ENCODE results near the gene SIVA1.

The SIVA1 gene

GRCh38 chr14:104771374-104771773 is 18.4 kb downstream of the SIVA1 start:
- peaks cover 27% of the 10 kb centered on the region for H3K36me3 ChIP-seq (ENCODE audit: control insufficient read depth, low read depth, low read length)
- H3K9ac ChIP-seq (ENCODE audit: low read length), result no peak overlapping the region
- H3K27ac ChIP-seq (ENCODE audit: low read length), result no peak overlapping the region
- peaks cover 4% of the 10 kb centered on the region for H3K4me1 ChIP-seq (ENCODE audit: control insufficient read depth, low read depth, low read length)
- no peaks in the 10 kb centered on the region for H3K27me3 ChIP-seq (ENCODE audit: control insufficient read depth, insufficient read depth, low read length)
- H3K9me3 ChIP-seq (ENCODE audit: control insufficient read depth, low read depth, low read length), result no peaks in the 10 kb centered on the region
- H3K4me3 ChIP-seq (ENCODE audit: low read length), result no peak overlapping the region

GRCh38 chr14:104771918-104772706 is 19.2 kb downstream of the SIVA1 start:
- no peak overlapping the region for H3K27ac ChIP-seq (ENCODE audit: low read length)
- H3K27me3 ChIP-seq (ENCODE audit: control insufficient read depth, insufficient read depth, low read length), result no peaks in the 10 kb centered on the region
- peaks cover 27% of the 10 kb centered on the region for H3K36me3 ChIP-seq (ENCODE audit: control insufficient read depth, low read depth, low read length)
- H3K9me3 ChIP-seq (ENCODE audit: control insufficient read depth, low read depth, low read length), result no peaks in the 10 kb centered on the region
- H3K9ac ChIP-seq (ENCODE audit: low read length), result no peak overlapping the region
- no peak overlapping the region for H3K4me3 ChIP-seq (ENCODE audit: low read length)
- peaks cover 4% of the 10 kb centered on the region for H3K4me1 ChIP-seq (ENCODE audit: control insufficient read depth, low read depth, low read length)

DNA sequence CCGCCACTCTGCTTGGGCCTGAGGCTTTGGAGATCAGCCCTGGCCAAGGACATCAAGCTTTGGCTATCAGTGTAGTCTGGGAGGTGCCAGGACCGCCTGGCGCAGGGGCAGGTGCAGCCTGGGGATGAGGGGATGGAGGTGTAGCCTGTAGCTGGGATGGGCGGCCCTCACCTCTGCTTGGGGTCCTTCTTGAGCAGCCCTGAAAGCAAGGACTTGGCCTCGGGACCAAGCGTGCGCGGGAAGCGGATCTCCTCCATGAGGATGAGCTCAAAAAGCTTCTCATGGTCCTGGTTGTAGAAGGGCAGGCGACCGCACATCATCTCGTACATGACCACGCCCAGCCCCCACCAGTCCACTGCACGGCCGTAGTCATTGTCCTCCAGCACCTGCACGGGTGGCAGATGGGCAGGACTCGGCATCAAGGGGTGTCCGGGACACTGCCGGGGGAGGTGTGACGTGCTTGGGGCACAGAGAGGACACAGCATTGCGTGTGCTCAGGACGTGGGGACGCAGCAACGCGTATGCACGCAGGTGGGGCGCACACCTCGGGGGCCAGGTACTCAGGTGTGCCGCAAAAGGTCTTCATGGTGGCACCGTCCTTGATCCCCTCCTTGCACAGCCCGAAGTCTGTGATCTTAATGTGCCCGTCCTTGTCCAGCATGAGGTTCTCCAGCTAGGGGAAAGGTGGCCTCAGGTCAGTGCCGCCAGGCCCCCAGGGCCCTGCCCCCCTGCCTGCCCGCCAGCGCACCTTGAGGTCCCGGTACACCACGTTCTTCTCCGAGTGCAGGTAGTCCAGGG is 20.0 kb downstream of the SIVA1 start:
- H3K4me1 ChIP-seq (ENCODE audit: control insufficient read depth, low read depth, low read length), result peaks cover 4% of the 10 kb centered on the region
- H3K36me3 ChIP-seq (ENCODE audit: control insufficient read depth, low read depth, low read length), result peaks cover 27% of the 10 kb centered on the region
- no peak overlapping the region for H3K9ac ChIP-seq (ENCODE audit: low read length)
- no peaks in the 10 kb centered on the region for H3K9me3 ChIP-seq (ENCODE audit: control insufficient read depth, low read depth, low read length)
- no peak overlapping the region for H3K27ac ChIP-seq (ENCODE audit: low read length)
- H3K4me3 ChIP-seq (ENCODE audit: low read length), result no peak overlapping the region
- H3K27me3 ChIP-seq (ENCODE audit: control insufficient read depth, insufficient read depth, low read length), result no peaks in the 10 kb centered on the region

DNA sequence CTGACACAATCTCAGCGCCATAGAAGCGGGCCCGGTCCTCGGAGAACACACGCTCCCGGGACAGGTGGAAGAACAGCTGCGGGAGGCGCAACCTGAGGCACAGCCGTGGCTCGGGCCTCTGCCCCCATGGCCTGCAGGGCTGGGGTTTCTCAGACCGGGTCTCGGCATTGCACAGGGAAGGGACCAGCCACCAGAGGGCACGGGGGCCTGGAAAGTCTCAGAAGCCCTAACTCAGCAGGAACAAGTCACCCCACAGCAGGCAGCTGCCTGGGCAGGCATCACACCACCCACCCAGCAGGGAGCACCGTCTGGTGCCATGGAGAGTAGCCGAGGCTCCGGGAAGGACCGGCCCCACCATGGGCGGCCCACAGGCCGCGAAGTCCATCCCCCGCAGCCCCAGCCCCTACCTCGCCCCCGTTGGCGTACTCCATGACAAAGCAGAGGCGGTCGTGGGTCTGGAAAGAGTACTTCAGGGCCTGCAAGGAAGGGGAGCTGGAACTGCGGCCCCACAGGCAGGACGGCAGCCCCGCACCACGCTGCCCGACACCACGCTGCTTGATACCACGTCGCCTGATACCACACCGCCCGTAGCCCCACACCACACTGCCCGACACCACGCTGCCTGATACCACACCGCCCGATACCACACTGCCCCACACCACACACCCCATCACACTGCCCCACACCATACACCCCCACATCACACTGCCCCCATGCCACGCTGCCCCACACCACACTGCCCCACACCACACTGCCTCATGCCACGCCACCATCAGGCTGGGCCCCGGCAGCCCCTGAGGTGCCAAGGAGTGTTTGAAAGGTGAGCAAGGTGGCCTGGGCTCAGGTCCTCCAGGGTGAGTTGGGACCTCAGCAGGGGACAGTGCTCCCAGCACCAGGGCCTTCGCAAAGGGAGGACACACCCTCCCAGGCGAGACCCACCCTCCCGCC is 20.8 kb downstream of the SIVA1 start:
- Histone ChIP-seq H3K4me1 (ENCODE audit: control insufficient read depth, low read depth, low read length) (peaks cover 3% of the 10 kb centered on the region), H3K27ac (ENCODE audit: low read length) (no peak overlapping the region), H3K4me3 (ENCODE audit: low read length) (no peak overlapping the region), H3K9ac (ENCODE audit: low read length) (no peak overlapping the region), H3K9me3 (ENCODE audit: control insufficient read depth, low read depth, low read length) (no peaks in the 10 kb centered on the region), H3K36me3 (ENCODE audit: control insufficient read depth, low read depth, low read length) (peaks cover 27% of the 10 kb centered on the region), H3K27me3 (ENCODE audit: control insufficient read depth, insufficient read depth, low read length) (no peaks in the 10 kb centered on the region)

DNA sequence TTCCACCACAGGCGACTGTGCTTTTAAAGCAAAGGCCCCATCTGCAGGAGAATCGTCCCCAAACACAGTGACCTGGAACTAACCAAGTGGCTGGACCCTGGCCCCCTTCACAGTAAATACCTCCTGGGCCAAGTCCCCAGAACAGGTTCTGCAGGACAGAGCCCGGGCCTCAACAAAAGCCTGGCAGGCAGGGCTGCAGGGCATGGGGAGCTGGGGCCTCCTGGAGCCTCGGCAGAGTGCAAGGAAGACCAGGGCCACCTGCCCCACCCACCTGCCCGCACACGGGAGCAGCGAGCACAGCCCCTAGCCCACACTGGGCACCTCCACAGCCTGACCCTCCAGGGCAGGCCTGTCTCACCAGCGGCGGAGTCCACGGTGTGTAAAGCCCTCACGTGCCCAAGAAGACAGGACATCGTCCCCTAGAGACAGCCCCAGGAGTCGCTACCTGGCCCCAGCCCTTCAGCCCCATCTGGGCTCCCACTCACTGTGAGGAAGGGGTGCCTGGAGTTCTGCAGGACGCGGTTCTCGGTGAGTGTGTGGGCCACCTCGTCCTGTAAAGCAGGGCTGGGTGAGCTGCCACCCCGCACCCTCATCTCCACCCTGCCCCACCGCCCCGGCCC is 21.6 kb downstream of the SIVA1 start:
- Histone ChIP-seq H3K4me3 (ENCODE audit: low read length) (no peak overlapping the region), H3K27ac (ENCODE audit: low read length) (no peak overlapping the region), H3K36me3 (ENCODE audit: control insufficient read depth, low read depth, low read length) (peaks cover 27% of the 10 kb centered on the region), H3K9me3 (ENCODE audit: control insufficient read depth, low read depth, low read length) (no peaks in the 10 kb centered on the region), H3K4me1 (ENCODE audit: control insufficient read depth, low read depth, low read length) (no peaks in the 10 kb centered on the region), H3K27me3 (ENCODE audit: control insufficient read depth, insufficient read depth, low read length) (no peaks in the 10 kb centered on the region), H3K9ac (ENCODE audit: low read length) (no peak overlapping the region)

DNA sequence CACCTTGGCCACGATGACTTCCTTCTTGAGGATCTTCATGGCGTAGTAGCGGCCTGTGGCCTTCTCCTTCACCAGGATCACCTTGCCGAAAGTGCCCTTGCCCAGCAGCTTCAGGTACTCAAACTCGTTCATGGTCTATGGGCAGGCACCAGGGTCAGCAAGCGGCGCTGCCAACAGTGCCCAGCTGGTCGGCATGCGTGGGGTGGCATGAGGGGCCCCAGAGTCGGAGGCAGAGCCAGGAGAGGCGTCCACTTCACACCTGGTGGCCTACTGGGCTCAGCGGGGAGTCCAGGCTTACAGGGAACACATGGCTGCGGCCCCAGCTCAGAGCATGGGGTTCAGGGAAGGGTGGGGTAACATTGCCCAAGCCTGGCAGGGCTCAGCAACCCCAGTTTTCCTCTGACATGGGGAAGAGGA is 22.1 kb downstream of the SIVA1 start:
- Histone ChIP-seq H3K36me3 (ENCODE audit: control insufficient read depth, low read depth, low read length) (peaks cover 27% of the 10 kb centered on the region), H3K9ac (ENCODE audit: low read length) (no peak overlapping the region), H3K4me1 (ENCODE audit: control insufficient read depth, low read depth, low read length) (no peaks in the 10 kb centered on the region), H3K4me3 (ENCODE audit: low read length) (no peak overlapping the region), H3K27ac (ENCODE audit: low read length) (no peak overlapping the region), H3K9me3 (ENCODE audit: control insufficient read depth, low read depth, low read length) (no peaks in the 10 kb centered on the region), H3K27me3 (ENCODE audit: control insufficient read depth, insufficient read depth, low read length) (no peaks in the 10 kb centered on the region)

DNA sequence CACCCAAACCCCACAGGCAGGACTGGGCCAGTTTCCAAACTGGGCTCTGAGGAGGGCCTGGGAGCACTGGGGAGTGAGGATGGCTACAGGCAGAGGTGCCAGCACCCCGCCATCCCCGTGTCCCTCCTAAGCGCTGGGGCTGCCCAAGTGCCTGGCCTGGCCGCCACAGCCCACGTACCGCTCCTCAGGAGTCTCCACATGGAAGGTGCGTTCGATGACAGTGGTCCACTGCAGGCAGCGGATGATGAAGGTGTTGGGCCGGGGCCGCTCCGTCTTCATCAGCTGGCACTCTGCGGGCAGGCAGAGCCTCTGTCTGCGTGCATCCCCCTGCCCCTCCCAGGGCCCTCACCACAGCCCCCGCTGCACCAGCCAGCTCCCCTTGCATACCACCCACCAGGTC is 23.5 kb downstream of the SIVA1 start:
- Histone ChIP-seq H3K27me3 (ENCODE audit: control insufficient read depth, insufficient read depth, low read length) (no peaks in the 10 kb centered on the region), H3K36me3 (ENCODE audit: control insufficient read depth, low read depth, low read length) (peaks cover 20% of the 10 kb centered on the region), H3K9ac (ENCODE audit: low read length) (no peak overlapping the region), H3K4me1 (ENCODE audit: control insufficient read depth, low read depth, low read length) (no peaks in the 10 kb centered on the region), H3K4me3 (ENCODE audit: low read length) (no peak overlapping the region), H3K9me3 (ENCODE audit: control insufficient read depth, low read depth, low read length) (no peaks in the 10 kb centered on the region), H3K27ac (ENCODE audit: low read length) (no peak overlapping the region)

- Histone ChIP-seq H3K27ac (ENCODE audit: low read length) (no peak overlapping the region), H3K9me3 (ENCODE audit: control insufficient read depth, low read depth, low read length) (no peaks in the 10 kb centered on the region), H3K4me1 (ENCODE audit: control insufficient read depth, low read depth, low read length) (no peaks in the 10 kb centered on the region), H3K4me3 (ENCODE audit: low read length) (no peak overlapping the region), H3K36me3 (ENCODE audit: control insufficient read depth, low read depth, low read length) (peaks cover 13% of the 10 kb centered on the region), H3K9ac (ENCODE audit: low read length) (no peak overlapping the region), H3K27me3 (ENCODE audit: control insufficient read depth, insufficient read depth, low read length) (no peaks in the 10 kb centered on the region)
These were observed 24.2 kb downstream of the SIVA1 start for GRCh38 chr14:104776961-104777807.

DNA sequence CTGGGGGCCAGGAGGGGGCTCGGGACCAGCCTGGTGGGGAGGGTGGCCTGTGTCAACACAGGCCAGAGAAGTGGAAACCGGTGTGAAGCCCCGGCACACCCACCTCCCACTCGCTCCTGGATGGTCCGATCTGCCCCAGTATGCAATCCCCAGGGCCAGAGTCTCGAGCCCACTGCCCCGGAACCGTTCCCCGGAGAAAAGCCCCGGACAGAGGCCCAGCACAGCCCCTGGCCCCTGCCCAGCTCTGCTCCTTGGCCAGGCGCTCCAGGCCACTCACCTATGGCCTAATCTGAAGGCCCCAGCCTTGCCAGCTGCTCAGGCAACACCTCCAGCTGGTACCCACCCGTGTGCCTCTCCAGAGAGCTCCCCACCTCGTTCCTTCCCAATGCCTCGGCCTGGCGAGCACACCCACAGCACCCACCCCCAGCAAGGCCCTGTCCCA is 24.9 kb downstream of the SIVA1 start:
- H3K9me3 ChIP-seq (ENCODE audit: control insufficient read depth, low read depth, low read length), result no peaks in the 10 kb centered on the region
- H3K4me1 ChIP-seq (ENCODE audit: control insufficient read depth, low read depth, low read length), result no peaks in the 10 kb centered on the region
- no peak overlapping the region for H3K9ac ChIP-seq (ENCODE audit: low read length)
- no peak overlapping the region for H3K4me3 ChIP-seq (ENCODE audit: low read length)
- H3K27me3 ChIP-seq (ENCODE audit: control insufficient read depth, insufficient read depth, low read length), result no peaks in the 10 kb centered on the region
- no peak overlapping the region for H3K27ac ChIP-seq (ENCODE audit: low read length)
- H3K36me3 ChIP-seq (ENCODE audit: control insufficient read depth, low read depth, low read length), result peaks cover 7% of the 10 kb centered on the region

GRCh38 chr14:104778694-104779331 is 25.9 kb downstream of the SIVA1 start:
- Histone ChIP-seq H3K27ac (ENCODE audit: low read length) (no peak overlapping the region), H3K4me3 (ENCODE audit: low read length) (no peak overlapping the region), H3K36me3 (ENCODE audit: control insufficient read depth, low read depth, low read length) (no peaks in the 10 kb centered on the region), H3K4me1 (ENCODE audit: control insufficient read depth, low read depth, low read length) (no peaks in the 10 kb centered on the region), H3K9ac (ENCODE audit: low read length) (no peak overlapping the region), H3K27me3 (ENCODE audit: control insufficient read depth, insufficient read depth, low read length) (no peaks in the 10 kb centered on the region), H3K9me3 (ENCODE audit: control insufficient read depth, low read depth, low read length) (no peaks in the 10 kb centered on the region)
